Lung (tissue), 12 donors: ENCODE data around the gene GLCE. TPM values are rescaled to one million over a fixed set of nuclear protein-coding genes. Genes with fewer than 3 reads are reported as not detected.

ENCODE experiments used
- ATAC-seq: fragments of 200-7000 bp; cut with Tn5 transposase; one replicate; pipeline ENCODE4 v1.9.1; 2020; ENCODE audit warnings: moderate number of reproducible peaks; ENCODE audit not compliant: insufficient read depth, low FRiP score
- DNase-seq, 3 donors: peaks; one replicate each; pipeline ENCODE4 v3.0.0-alpha.2; 2013 to 2017
- H3K27ac ChIP-seq, 2 donors: one replicate each; pipeline ENCODE4 v1.5.1; 2013; ENCODE audit warnings: mild to moderate bottlenecking in 2 of 2, moderate library complexity in 2 of 2, control low read depth in 1 of 2, inconsistent platforms in 1 of 2, low read depth in 1 of 2, low read length in 1 of 2
- H3K27me3 ChIP-seq, 3 donors: one replicate each; pipeline ENCODE4 v1.5.1; 2013; ENCODE audit warnings: low read length in 2 of 3; ENCODE audit not compliant: control insufficient read depth in 3 of 3, insufficient read depth in 3 of 3
- H3K36me3 ChIP-seq, 4 donors: one replicate each; pipeline ENCODE4 v1.5.1; 2013; ENCODE audit warnings: low read length in 4 of 4, mild to moderate bottlenecking in 1 of 4, moderate library complexity in 1 of 4; ENCODE audit not compliant: control insufficient read depth in 4 of 4, insufficient read depth in 4 of 4
- H3K4me1 ChIP-seq, 5 donors: one replicate each; pipeline ENCODE4 v1.5.1; 2013; ENCODE audit warnings: low read length in 5 of 5, mild to moderate bottlenecking in 2 of 5, moderate library complexity in 1 of 5; ENCODE audit not compliant: control insufficient read depth in 5 of 5, insufficient read depth in 5 of 5
- H3K4me3 ChIP-seq: one replicate; pipeline ENCODE4 v1.5.1; 2013; ENCODE audit warnings: mild to moderate bottlenecking, control low read depth, moderate library complexity
- H3K9ac ChIP-seq, 2 donors: one replicate each; pipeline ENCODE4 v1.5.1; 2013; ENCODE audit warnings: low read length in 2 of 2, control low read depth in 1 of 2; ENCODE audit not compliant: insufficient read depth in 1 of 2
- H3K9me3 ChIP-seq, 4 donors: one replicate each; pipeline ENCODE4 v1.5.1; 2013; ENCODE audit warnings: low read length in 3 of 4, mild to moderate bottlenecking in 1 of 4, moderate library complexity in 1 of 4; ENCODE audit not compliant: control insufficient read depth in 4 of 4, insufficient read depth in 3 of 4
- CTCF ChIP-seq: IDR thresholded peaks from 2 replicates; pipeline ENCODE4 v1.5.1; 2012; ENCODE audit warnings: mild to moderate bottlenecking; ENCODE audit errors: control extremely low read depth, extremely low read depth
- WGBS, 2 donors: extraction: QIAGEN DNeasy Blood & Tissue Kit; methylation state at CpG; one replicate each; pipeline ENCODE4 v1.1.7; 2013; 5-methylcytosine and 5-hydroxymethylcytosine counted together
- polyA plus RNA-seq, 2 donors: library from polyadenylated mRNA; stranded (reverse); fragments of 200-250 nt; gene quantifications; one replicate each; pipeline ENCODE4 v1.2.1, GENCODE V29; 2013
- total RNA-seq, 2 donors: library from RNA; depleted of rRNA in 1 of 2; stranded (reverse); fragments of >200 nt in 1 of 2; gene quantifications; one replicate each; pipeline ENCODE4 v1.2.1, GENCODE V29; 2014 to 2021
- donor health status: control.
- donor health status: control.
- donor health status: Bipolar disorder and iron deficiency.
- donor health status: healthy.
- donor health status: DM: yes; HTN: yes; CAD: no.

The GLCE gene
- total and polyA plus RNA-seq, 4 donors: 13.5 to 76.7 (median 17.9) TPM

GRCh38 chr15:69145694-69146492 is 14.5 kb upstream of the GLCE start:
- Histone ChIP-seq H3K4me1 (peaks cover 0 to 2% (median 0%) of the 10 kb centered on the region in 5 donors), H3K9me3 (no peaks in the 10 kb centered on the region), H3K27me3 (no peaks in the 10 kb centered on the region), H3K4me3 (no peak overlapping the region), H3K9ac (no peak overlapping the region), H3K36me3 (no peaks in the 10 kb centered on the region), H3K27ac (no peak overlapping the region)
- TF ChIP-seq CTCF: no peak
- ATAC-seq (no peak), DNase-seq (no peak)
- WGBS, 2 donors: 61 to 64% methylated on average over 7 of the region's 7 CpGs

GRCh38 chr15:69146724-69147435 is 13.6 kb upstream of the GLCE start:
- no peaks in the 10 kb centered on the region for H3K27me3 ChIP-seq
- TF ChIP-seq CTCF: no peak
- H3K9ac ChIP-seq: no peak overlapping the region
- no peak for DNase-seq
- no peak overlapping the region for H3K4me3 ChIP-seq
- H3K27ac ChIP-seq: no peak overlapping the region
- H3K4me1 ChIP-seq: peaks cover 0 to 2% (median 0%) of the 10 kb centered on the region in 5 donors
- ATAC-seq: no peak
- H3K36me3 ChIP-seq: no peaks in the 10 kb centered on the region
- WGBS, 2 donors: 94 to 97% methylated on average over 9 of the region's 9 CpGs
- H3K9me3 ChIP-seq: no peaks in the 10 kb centered on the region

- H3K36me3 ChIP-seq: no peaks in the 10 kb centered on the region
- no peak overlapping the region for H3K27ac ChIP-seq
- no peaks in the 10 kb centered on the region for H3K9me3 ChIP-seq
- peaks cover 0 to 2% (median 0%) of the 10 kb centered on the region in 5 donors for H3K4me1 ChIP-seq
- ATAC-seq (no peak), DNase-seq (no peak)
- H3K4me3 ChIP-seq: no peak overlapping the region
- no peak for TF ChIP-seq CTCF
- no peak overlapping the region for H3K9ac ChIP-seq
- 75 to 79% methylated on average over 1 of the region's 1 CpG for WGBS, 2 donors
- no peaks in the 10 kb centered on the region for H3K27me3 ChIP-seq
These were observed 12.0 kb upstream of the GLCE start for GRCh38 chr15:69148465-69148864.
